Measurements from ENCODE around the gene LRP1B.

GRCh38 chr2:140942284-140942683, 1188.5 kb downstream of the LRP1B start:
- TF ChIP-seq RAD21 (IDR thresholded peaks at IDR 0.05 in 1 of 2, conservative IDR thresholded peaks at IDR 0.05 in 1 of 2; ENCODE audit: low read depth in 2 of 2, low read length in 2 of 2) (no peak), ZNF274 (IDR thresholded peaks at IDR 0.05; ENCODE audit: borderline replicate concordance, extremely low read depth, low read length) (no peak), CTCF (IDR thresholded peaks at IDR 0.05; ENCODE audit: control extremely low read depth in 1 of 3, insufficient read depth in 1 of 3, low read depth in 1 of 3, low read length in 3 of 3) (no peak), GABPA (IDR thresholded peaks at IDR 0.05; ENCODE audit: borderline replicate concordance, insufficient read depth, low read length) (no peak)

Measured in H1 (cell line).